ENCODE measurements around the gene NHSL1. TPM values are rescaled to one million over a fixed set of nuclear protein-coding genes. Genes with fewer than 3 reads are reported as not detected.
A peak's percentile ranks its signal among the peaks of the same experiment; 100 is the strongest.
"Not testable (repeated sequence)": the region's sequence is repeated elsewhere in the genome, so short reads cannot be mapped to it uniquely, and the experiment has no call there.

The NHSL1 gene
- total RNA-seq, 1 donor from 2014 or later, result 69.6 TPM

DNA sequence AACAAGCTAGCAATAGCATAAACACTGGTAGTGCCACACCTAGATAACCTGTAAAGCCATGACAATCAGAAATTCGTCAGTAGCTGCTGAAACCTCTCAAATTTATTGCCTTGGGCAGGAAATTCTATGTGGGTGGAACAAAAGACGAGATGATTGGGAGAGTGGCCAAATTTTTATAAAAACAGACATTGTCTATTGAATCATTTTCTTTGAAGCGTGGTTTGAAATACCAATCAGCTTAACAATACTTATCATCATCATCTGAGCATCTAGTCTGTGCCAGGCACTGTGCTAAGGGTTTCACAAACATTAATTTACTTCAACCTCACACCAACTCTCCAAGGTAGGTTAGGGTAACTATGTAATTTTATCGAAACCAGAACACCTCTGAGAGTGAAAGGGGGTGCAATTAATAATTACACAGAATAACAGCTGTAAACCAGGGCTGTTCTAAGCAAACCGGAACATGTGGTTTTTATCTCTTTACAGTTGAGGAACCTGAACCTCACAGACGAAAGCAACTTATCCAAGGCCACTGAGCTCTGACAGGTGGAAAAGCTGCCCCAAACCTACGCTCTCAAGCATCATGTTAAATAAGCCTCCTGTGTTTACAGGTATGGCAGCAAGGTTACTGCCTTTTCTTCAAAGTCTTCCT, 43.4 kb downstream of the NHSL1 start:
- no peak for DNase-seq

DNA sequence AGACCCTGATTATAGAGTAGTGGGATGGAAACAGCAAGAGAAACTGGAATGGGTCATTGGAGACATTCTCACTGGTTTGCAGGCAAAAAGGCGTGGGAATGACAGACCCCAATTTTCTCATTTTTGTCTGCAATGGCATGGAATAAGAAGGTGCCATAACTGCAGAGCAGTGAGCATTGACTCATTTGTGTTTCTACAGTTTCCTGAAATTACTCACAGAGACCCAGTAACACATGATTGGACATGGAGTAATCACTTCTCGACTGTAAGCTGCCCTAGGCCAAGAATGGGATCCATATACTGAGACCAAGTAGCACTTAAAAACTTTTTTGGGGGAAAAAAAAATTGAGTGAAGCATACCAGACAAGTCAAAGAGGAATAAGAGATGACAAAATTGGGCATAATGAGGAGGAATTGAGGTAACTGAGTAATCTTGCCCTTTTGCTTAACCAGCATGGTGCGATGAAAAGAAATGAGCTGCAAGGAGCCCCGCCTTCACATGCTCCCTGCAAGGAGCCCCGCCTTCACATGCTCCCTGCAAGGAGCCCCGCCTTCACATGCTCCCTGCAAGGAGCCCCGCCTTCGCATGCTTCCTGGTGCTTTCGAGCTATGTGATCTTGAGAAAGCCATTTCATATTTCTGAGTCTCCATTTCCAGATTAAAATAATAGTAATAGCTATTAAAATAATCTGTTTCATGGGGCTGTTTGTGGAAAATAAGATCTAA, 44.1 kb downstream of the NHSL1 start:
- DNase-seq, result no peak

DNA sequence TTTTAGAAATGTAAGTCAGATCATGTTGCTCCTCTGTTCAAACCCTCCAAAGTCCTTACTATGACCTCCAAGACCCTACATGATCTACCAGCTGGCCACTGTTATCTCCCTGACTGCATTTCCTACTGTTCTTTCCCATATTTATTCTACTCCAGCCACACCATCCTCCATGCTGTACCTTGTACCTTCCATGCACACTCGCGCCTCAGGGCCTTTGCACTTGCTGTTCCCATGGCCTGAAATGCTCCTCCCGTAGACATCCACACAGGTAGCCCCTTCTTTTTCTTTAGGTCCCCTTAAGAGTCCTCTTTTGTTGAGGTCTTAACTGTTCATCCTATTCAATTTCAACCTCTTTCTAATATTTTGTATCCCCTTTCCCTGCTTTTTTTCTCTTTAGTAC, 48.3 kb downstream of the NHSL1 start:
- DNase-seq, result no peak

DNA sequence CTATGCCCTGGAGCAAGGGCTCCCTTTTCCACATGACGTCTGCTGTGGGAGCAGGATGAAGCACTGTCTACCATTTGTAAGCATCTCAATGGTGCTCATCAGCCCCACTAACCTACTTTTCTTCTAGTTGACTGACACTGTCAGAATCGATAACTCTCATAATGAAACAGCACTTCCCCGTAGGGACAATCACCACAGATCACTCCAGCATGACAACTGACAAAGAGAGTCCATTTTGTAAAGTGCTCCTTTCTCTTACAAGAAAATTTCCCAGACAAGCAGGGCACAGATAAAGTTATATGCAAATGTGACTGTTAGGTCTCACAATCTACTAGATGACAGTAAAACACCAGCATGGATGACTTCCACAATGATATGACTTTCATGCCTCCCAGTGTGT, 48.8 kb downstream of the NHSL1 start:
- DNase-seq, result no peak

DNA sequence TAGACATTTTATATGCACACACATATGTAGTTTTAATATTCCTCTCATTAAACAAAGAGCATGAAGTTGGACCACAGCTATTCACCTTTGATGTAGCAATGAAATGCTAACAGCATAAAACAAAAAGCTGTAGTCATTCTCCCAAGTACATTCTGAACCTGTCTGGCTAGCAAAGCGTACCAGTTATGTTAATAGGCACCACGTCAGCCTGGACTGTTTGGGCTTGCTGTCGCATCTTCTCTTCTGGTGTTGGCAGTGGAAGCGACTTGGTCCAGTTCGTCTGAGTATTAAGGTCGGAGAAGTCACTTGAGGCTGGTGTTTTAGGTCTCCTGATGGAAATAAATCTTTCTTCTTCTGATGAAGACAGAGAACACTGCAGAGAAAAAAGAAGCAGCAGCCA, 52.5 kb downstream of the NHSL1 start:
- DNase-seq, result no peak

DNA sequence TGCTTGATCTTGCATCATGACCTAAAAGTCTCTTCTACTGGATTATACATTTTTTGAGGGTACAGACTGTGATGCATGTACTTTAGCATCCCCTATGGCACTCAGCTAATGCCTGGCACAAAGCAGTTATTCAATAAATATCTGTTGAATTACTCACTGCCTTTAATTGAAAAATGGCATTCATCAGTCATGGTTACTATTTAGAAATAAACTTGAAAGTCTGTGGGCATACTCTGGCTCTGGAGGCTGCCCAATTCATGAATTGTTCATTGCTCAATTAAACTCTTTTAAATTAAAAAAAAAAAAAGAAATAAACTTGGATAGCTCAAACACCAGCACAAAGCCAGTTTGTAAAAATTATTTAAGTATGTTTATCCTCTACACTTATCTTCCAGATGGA, 55.3 kb downstream of the NHSL1 start:
- DNase-seq, result no peak

DNA sequence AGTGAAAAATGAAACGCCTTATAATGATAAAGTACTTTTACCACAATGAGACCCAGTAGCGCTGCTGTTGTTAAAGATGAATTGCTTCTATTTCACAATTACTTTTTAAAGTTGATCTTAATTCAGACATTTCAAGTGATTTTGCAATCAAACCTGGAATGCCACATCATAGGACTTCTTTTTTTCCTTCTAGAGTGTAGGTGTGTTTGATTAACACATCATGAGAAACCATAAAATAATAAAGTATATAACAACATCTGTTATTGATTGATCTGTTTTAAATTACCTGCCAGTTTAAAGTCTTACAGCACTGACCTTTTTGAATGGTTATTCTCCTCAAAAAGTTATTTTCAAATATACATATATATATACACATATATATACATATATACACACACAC, 56.6 kb downstream of the NHSL1 start:
- DNase-seq, result no peak

DNA sequence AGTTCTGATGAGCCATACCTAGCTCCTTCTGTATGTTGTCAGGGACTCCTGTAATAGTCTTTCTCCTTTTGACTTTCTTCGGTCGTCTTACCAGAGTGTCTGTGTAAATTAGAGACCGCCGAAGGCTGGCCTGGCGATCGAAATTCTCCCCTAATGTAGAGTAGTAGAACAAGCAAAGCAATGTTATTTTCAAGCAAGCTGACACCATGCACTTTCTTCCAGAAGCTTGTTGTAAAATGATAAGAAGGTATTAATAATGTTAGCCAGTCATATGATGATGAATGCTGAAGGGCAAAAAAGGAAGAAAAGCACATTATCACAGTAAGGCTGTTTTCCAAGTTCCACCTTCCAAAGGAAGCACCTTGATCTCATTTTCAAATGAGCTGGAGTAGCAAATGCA, 57.3 kb downstream of the NHSL1 start:
- no peak for DNase-seq

DNA sequence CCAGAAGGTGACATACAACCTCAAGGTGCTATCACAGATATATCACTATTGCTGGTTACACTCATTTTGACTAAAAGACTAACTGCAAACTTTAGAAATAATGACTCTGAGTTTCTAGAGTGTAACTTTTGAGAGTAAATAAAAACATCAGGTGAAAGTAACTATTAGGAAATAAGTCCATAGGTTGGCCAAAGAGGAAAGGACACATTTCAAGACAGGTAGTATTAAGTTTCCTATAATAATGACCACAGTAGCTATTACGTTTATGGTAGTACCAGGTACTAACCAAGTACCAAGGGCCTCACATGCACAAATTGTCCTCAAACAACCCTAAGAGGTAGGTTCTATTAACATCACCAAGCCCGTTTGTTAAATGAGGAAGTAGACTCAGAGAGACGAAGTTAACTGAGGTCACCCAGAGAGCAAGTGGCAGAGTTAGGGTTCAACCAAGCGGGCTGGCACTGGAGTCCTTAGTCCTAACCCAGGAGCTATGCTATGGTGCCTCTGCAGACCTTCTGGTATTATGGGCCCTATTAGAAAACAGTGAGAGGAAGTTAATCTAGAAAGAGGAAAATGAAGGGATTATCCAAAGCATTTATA, 58.4 kb downstream of the NHSL1 start:
- DNase-seq, result no peak

DNA sequence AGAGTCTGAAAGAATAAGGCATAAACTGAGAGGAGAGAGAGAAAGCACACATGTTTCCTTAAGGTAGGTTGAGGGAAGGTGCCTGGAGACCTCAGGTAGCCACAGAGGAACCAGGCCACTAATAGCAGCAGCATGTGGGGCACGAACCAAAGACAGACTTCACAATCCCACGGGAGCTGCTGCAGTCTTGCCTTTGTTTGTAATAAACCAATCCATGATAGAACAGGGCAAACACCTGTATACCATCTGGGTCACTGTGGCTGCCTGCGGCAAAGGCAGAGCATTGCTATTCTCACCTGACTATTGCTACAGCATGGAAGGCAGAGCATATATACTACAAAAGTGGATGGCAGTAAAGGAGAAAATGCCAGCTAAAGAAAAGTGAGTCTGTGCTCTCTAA, 59.0 kb downstream of the NHSL1 start:
- DNase-seq, result no peak

DNA sequence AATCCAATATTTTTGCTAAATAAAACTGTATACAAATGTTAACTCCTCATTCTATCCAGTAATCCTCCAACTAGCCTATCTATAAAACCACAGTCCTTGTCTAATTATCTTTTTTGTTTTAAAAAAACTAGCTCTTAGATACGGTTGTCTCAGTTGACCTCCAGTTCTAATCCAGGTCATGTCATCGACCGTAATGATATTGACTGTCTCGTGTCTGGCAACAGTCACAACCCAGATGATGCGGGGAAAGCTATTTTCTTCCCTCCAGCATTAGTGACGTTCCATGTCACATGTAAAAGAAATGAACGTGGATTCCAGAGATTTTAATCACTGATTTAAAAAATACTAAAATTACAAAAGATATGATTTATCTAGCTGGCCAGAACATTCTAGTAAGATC, 59.7 kb downstream of the NHSL1 start:
- no peak for DNase-seq

DNA sequence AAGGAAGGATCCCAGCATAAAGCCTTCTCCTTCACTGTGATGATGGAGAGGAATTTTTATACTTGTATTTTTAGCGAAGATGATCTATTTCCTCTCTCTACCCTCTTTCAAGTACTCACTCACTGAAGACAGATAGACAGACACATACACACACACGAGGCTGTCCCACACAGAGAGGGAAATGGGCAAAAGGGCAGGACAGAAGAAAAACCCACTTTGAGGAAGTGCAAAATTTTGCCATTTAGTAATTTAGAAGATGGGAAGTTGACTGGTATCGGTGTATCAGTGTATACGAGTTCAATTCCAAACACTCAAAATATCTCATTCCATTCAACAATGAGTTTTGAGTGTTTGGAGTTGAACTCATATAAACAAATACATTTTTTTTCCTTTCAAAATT, 64.4 kb downstream of the NHSL1 start:
- DNase-seq, result no peak

DNA sequence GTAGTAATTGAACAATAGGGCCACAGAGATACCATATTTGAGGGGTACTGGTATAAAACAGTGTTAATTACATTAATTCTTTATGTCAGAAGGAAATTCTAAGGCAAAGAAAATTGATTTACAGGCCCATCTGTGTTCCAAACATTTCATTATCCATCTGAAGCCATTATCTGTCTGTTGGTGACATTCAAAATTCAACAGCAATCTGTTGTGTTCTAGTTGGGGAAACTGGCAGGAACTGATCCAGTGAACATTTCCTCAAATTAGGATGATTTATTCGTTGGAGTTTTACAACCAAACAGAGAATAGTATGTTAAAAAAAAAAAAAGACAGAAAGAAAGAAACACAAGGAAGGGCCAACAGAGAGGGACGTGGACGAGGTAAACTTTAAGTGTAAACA, 65.2 kb downstream of the NHSL1 start:
- no peak for DNase-seq

DNA sequence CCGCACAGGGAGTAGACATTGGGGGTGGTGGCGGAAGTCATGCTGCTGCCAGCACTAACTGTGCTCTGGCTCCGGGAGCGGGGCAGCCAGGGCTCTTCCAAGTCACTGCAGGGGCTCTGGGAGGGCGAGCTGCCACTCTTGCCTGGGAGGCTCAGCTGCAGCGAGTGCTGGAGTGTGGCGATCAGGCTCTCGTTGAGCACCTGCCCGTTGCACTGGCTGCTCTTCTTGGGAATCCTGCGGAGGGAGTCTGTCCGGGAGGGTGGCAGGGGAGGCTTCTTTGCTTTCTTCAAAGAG, 67.3 kb downstream of the NHSL1 start:
- no peak for DNase-seq

DNA sequence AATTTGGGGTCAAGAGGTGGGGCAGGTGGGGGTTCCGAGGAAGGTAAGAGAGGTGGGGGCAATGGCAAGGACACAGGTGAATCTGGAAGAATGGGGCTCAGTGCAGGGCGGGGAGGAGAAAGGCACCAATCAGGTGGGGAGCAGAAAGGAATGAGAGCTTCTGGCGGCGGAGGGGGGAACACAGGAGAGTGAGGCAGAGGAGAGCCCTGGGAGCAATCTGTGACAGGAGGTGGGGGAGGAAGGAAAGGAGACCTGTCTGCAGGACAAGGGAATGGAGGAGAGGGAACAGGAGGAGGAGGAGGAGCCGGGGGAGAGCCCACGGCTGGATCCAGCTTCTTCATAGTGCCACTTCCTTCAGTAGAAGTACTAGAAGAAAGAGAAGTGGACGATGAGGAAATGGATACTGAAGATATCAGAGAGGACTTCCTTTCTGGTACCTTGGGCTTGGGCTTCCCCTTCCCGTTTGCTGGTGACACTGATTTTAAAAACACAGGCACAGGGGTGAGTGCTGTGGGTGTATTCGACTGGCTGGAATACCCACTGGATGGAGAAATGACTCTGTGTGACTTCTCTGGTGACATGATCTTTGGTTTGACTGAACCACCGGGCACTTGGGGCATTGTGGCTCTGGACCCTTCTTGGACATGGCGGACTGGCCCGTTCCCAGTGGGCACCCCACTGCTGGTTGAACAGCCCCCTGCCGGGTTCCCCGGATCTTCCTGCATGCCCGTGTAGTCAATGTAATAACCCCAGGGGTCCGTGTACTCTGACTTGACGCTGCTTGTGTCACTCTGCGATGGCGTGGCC, 67.8 kb downstream of the NHSL1 start:
- DNase-seq, result no peak

DNA sequence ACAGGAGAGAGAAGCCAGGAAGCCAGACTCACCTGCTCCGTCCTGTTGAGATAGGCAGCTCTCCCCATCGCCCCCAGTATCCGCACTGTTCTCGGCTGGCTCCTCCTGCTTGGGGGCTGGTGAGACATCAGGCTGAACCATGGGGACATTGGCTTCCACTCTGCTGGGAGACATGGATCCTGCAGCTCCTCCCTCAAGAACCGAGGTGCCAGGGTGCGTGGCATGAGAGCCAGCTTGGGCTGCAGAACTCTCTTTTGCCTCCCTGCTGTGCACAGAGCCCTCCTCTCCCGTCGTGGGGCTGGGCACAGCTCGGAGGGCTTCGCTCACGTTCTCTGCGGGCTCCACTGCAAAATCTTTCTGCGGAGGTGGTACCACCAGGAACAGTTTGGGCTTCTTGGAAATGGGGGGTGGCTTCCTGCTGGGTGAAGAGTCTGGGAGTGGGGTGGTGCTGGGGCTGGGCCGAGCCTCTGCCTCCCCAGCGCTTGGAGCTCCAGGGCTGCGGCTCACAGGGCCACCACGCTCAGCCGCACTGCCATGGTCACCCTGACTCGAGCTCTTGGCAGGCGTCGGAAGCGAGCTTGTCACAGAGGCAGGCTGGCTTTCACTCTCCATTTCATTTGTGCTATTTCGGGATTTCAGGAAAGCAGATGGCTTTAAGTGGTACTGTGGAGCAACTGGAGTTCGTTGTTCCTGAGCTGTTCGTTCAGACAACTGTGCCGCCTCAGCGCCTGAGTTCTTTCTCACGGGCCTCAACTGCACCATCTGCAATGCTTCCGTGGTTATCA, 68.7 kb downstream of the NHSL1 start:
- DNase-seq, result peak; percentile 73

DNA sequence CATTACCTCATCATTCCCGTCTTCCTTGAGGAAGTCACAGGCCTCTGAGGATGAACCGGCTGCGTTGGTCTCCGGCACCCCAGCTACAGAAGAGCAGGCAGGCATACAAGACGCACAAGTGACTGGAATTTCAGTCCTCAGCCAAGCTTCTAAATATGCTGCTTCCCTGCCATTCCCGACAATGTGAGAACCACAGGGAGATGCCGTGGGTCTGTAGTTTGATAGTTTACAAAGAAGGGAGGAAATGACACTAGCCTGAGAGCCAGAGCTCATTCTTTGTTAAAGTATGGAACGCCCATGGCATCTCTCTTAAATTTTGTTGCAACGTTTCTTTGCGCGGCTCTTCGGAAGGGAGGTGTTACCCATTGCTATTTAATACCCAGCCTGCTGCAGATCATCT, 69.5 kb downstream of the NHSL1 start:
- no peak for DNase-seq

DNA sequence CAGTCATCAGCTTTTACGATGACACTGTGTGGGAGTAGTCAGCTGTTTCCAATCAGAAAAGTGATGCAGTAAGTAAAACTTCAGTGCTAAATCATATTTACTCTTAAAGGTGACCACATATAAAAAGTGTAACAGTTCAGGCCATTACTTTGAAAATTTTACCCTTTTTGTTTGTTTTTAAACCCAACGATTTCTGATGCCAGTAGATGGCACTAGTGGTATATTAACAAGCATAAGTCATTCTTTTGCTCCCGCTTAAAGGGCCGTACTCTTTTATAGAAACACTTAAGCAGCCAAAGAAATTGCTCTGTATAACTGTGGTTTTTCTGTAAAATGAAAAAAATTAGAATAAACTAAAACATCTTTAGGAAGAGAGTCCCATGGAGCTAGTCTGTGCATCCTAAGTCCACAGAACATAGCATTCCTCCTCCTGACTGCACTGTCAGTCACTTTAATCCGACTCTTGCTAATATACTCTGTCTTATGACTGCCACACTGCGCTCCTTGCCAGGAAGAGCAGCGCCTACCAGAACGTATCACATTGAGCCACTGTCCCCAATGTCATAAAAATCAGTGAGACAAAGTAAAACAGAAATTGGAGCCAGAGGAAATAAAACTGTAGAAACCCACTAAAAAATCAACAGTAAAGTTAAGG, 70.2 kb downstream of the NHSL1 start:
- DNase-seq, result no peak

DNA sequence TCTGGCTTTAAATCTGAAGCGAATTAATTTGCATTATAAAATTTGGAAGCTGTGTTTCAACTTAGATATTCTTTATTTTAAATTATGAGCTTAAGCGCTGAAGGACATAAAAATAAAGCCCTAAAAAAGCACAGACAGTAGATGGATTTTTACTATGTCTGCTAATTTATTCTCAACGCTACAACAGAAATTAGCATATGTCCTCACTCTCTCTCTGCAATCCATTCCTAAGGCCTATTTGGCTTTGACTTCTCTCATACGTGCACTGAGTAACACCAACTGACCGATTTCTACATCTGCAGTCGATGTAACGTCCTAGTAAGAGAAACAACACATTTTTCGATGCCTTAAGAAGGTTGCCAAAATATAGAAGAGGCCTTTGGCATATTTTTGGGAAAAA, 71.6 kb downstream of the NHSL1 start:
- no peak for DNase-seq

DNA sequence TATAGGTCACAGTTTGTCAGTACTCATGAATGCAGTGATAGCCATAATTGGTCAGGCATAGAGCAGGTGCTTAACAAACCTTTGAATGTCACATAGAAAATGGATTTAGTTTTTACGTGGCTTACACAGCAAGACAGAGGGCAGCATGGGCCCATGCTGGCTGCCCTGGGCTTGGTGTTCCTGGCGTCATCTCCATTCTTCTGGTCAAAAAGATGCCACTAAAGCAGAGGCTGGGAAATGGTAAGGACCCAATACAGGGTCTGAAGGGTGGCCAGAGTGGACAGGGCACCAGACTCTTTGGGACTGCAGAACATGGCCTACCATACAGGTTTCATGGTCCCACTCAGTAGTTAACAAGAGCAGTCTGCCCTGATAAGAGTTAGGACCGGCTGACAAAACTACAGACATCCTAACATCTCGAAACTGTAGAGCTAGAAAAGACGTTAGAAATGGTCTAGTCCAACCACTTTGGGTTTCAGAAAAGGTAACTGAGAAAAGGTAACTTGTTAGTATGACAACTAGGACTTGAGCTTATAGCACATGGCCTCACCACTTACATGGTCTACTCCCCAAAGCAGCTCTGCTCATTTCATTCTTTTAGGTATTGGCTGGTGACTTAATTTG, 72.7 kb downstream of the NHSL1 start:
- DNase-seq, result no peak

DNA sequence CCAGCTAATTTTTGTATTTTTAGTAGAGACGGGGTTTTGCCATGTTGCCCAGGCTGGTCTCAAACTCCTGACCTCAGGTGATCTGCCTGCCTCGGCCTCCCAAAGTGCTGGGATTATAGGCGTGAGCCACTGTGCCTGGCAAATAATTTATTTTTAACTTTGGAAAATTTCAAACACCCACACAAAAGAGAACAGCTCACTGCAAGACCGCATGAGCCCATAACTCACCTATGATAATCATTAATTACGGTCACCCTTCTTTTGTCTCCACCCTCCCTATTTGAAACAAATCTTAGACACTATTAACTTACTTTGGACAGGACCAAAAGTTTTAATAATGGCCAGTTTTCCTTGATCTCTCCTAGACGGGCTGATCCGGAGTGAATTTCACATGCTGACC, 74.0 kb downstream of the NHSL1 start:
- DNase-seq, result not testable (repeated sequence)
